HL-60 (cell line): ENCODE measurements around the gene PCSK1.

ENCODE experiments used
- DNase-seq, 2 experiments: peaks; one replicate each; pipeline ENCODE4 v3.0.0-alpha.2; 2010 to 2020; ENCODE audit warnings: low read depth in 1 of 2, low spot score in 1 of 2
- H3K27ac ChIP-seq: fragments of 250-450 bp; sonication (Bioruptor Pico); replicated peaks from 2 replicates; pipeline ENCODE4 v1.5.1; 2020; ENCODE audit warnings: mild to moderate bottlenecking, moderate library complexity
- H3K27me3 ChIP-seq: fragments of 250-450 bp; sonication (Bioruptor Pico); 2 replicates; pipeline ENCODE4 v1.5.1; 2021; ENCODE audit warnings: mild to moderate bottlenecking, moderate library complexity; ENCODE audit not compliant: insufficient read depth, poor library complexity, severe bottlenecking
- H3K4me3 ChIP-seq: replicated peaks from 2 replicates; pipeline ENCODE4 v1.5.1; 2011; ENCODE audit warnings: mild to moderate bottlenecking, control low read depth, low read length; ENCODE audit not compliant: insufficient read depth
- CTCF ChIP-seq: IDR thresholded peaks from one replicate; pipeline ENCODE4 v1.5.1; 2011; ENCODE audit warnings: low read length, control low read depth, inconsistent platforms; ENCODE audit not compliant: insufficient read depth
- GABPA ChIP-seq: IDR thresholded peaks from 2 replicates; pipeline ENCODE4 v1.6.1; 2012; ENCODE audit warnings: low read depth
- POLR2AphosphoS5 ChIP-seq: IDR thresholded peaks from 2 replicates; pipeline ENCODE4 v1.6.1; 2012; ENCODE audit warnings: low read depth
- REST ChIP-seq: IDR thresholded peaks from 2 replicates; pipeline ENCODE4 v1.6.1; 2012; ENCODE audit warnings: low read depth; ENCODE audit not compliant: insufficient replicate concordance
- SPI1 ChIP-seq: IDR thresholded peaks from 2 replicates; pipeline ENCODE4 v1.6.1; 2012; ENCODE audit warnings: low read depth, mild to moderate bottlenecking, borderline replicate concordance

The PCSK1 gene

GRCh38 chr5:96381526-96381925 is 51.5 kb downstream of the PCSK1 start:
- Histone ChIP-seq H3K27ac (no peak overlapping the region), H3K4me3 (no peak overlapping the region), H3K27me3 (no peaks in the 10 kb centered on the region)
- DNase-seq: no peak
- TF ChIP-seq SPI1 (no peak), REST (no peak), GABPA (no peak), POLR2AphosphoS5 (no peak), CTCF (no peak)

DNA sequence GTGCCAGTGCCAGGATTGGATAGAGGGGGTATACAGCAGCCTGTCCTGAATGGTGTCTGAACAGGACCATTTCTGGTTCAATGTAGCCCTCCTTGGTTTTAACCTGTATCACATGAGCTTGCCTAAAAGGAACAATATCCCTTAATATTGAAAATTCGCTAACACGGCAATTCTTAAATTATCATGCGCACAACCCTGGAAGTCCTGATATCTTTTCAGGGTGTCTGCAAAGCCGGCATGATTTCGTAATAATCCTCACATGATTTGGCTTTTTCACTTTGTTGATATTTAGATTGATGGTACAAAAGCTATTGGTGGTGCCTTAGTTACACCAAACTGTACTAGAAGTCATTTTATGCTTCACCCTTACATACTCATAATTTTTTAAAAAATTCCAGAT is 53.2 kb downstream of the PCSK1 start:
- DNase-seq: no peak
- TF ChIP-seq REST (no peak), GABPA (no peak), SPI1 (no peak), CTCF (no peak), POLR2AphosphoS5 (no peak)
- Histone ChIP-seq H3K27ac (no peak overlapping the region), H3K27me3 (no peaks in the 10 kb centered on the region), H3K4me3 (no peak overlapping the region)

DNA sequence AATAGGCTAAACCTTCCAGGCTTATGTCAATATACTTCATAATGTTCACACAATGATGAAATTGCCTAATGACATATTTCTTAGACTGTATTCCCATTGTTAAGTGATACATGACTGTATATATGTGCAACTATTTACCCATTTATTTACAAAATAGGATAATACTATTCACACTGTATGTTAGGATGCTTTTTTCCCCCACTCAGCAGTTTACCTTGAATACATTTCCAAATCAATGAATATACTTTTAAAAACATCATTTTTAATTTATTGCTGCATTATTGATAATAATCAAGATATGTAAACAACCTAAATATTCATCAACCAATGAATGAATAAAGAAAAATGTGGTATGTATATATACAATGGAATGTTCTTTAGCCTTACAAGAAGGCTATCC is 55.5 kb downstream of the PCSK1 start:
- Histone ChIP-seq H3K27ac (no peak overlapping the region), H3K4me3 (no peak overlapping the region), H3K27me3 (no peaks in the 10 kb centered on the region)
- TF ChIP-seq POLR2AphosphoS5: no peak
- DNase-seq: no peak

DNA sequence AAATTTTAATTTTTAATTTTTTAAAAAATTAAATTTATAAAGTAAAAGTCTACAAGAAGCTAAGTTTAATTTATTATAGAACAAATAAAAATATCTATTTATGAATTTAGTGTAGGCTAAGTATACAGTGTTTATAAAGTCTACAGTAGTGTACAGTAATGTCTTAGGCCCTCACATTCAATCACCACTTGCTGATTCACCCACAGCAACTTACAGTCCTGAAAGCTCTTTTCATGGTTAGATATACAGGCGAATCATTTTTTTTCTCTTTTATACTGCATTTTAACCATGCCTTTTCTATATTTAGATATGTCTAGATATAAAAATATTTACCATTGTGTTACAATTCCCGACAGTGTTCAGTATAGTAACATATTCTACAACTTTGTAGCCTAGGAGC is 55.9 kb downstream of the PCSK1 start:
- H3K27me3 ChIP-seq: no peaks in the 10 kb centered on the region
- H3K4me3 ChIP-seq: no peak overlapping the region
- H3K27ac ChIP-seq: no peak overlapping the region
- no peak for TF ChIP-seq REST
- TF ChIP-seq SPI1: no peak
- no peak for TF ChIP-seq CTCF
- TF ChIP-seq GABPA: no peak
- no peak for TF ChIP-seq POLR2AphosphoS5
- no peak for DNase-seq
